Nephron progenitor cell (in vitro differentiated cells): ENCODE data around the gene DBF4.
"Not testable (repeated sequence)": the region's sequence is repeated elsewhere in the genome, so short reads cannot be mapped to it uniquely, and the experiment has no call there.

Source experiments
- DNase-seq: peaks from one replicate; pipeline ENCODE4 v3.0.0; 2021
- H3K27ac Mint-ChIP-seq: 2 replicates; pipeline ENCODE4 v1.8.0; 2021; ENCODE audit warnings: mild to moderate bottlenecking, moderate library complexity, mixed read lengths
- H3K27me3 Mint-ChIP-seq: 2 replicates; pipeline ENCODE4 v1.8.0; 2021; ENCODE audit warnings: mild to moderate bottlenecking, low read depth, mixed read lengths; ENCODE audit not compliant: poor library complexity
- H3K36me3 Mint-ChIP-seq: 2 replicates; pipeline ENCODE4 v1.8.0; 2021; ENCODE audit warnings: low read depth, mixed read lengths
- H3K4me1 Mint-ChIP-seq: 2 replicates; pipeline ENCODE4 v1.8.0; 2021; ENCODE audit warnings: mixed read lengths
- H3K4me3 Mint-ChIP-seq: 2 replicates; pipeline ENCODE4 v1.8.0; 2021; ENCODE audit warnings: mild to moderate bottlenecking, moderate library complexity, mixed read lengths
- H3K9me3 Mint-ChIP-seq: 2 replicates; pipeline ENCODE4 v1.8.0; 2021; ENCODE audit warnings: mild to moderate bottlenecking, moderate library complexity, mixed read lengths
- TF ChIP-seq, protein P1 (sequence below): fragments of 200-600 bp; sonication (generic); IDR thresholded peaks from 2 replicates; pipeline ENCODE4 v1.5.0; 2021; ENCODE audit warnings: antibody characterized with exemption

Gene DBF4

GRCh38 chr7:87920578-87920977 is 44.3 kb downstream of the DBF4 start:
- no peak overlapping the region for H3K4me3 Mint-ChIP-seq
- no peaks in the 10 kb centered on the region for H3K36me3 Mint-ChIP-seq
- TF ChIP-seq, protein P1, sequence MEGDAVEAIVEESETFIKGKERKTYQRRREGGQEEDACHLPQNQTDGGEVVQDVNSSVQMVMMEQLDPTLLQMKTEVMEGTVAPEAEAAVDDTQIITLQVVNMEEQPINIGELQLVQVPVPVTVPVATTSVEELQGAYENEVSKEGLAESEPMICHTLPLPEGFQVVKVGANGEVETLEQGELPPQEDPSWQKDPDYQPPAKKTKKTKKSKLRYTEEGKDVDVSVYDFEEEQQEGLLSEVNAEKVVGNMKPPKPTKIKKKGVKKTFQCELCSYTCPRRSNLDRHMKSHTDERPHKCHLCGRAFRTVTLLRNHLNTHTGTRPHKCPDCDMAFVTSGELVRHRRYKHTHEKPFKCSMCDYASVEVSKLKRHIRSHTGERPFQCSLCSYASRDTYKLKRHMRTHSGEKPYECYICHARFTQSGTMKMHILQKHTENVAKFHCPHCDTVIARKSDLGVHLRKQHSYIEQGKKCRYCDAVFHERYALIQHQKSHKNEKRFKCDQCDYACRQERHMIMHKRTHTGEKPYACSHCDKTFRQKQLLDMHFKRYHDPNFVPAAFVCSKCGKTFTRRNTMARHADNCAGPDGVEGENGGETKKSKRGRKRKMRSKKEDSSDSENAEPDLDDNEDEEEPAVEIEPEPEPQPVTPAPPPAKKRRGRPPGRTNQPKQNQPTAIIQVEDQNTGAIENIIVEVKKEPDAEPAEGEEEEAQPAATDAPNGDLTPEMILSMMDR, result no peak
- no peaks in the 10 kb centered on the region for H3K27me3 Mint-ChIP-seq
- no peak overlapping the region for H3K27ac Mint-ChIP-seq
- H3K4me1 Mint-ChIP-seq, result no peaks in the 10 kb centered on the region
- H3K9me3 Mint-ChIP-seq, result no peaks in the 10 kb centered on the region
- DNase-seq, result no peak

DNA sequence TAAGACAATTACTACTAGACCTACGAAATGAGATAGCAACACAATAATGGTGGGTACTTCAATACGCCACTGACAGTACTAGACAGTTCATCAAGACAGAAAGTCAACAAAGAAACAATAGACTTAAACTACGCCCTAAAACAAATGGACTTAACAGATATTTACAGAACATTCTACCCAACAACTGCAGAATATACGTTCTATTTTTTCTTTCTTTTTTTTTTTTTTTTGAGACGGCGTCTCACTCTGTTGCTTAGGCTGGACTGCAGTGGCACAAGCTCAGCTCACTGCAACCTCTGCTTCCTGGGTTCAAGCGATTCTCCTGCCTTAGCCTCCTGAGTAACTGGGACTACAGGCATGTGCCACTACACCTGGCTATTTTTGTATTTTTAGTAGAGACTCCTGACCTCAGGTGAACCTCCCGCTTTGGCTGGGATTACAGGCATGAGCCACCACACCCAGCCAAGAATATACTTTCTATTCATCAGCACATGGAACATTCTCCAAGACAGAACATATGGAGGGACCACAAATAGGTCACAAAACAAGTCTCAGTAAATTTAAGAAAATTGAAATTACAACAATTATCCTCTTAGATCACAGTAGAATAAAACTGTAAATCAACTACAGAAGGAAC is 46.6 kb downstream of the DBF4 start:
- H3K9me3 Mint-ChIP-seq, H3K36me3 Mint-ChIP-seq, H3K4me3 Mint-ChIP-seq, H3K27ac Mint-ChIP-seq, H3K27me3 Mint-ChIP-seq, DNase-seq, H3K4me1 Mint-ChIP-seq: not testable (repeated sequence)

GRCh38 chr7:87926581-87927461 is 50.5 kb downstream of the DBF4 start:
- no peaks in the 10 kb centered on the region for H3K36me3 Mint-ChIP-seq
- TF ChIP-seq, protein P1, result no peak
- peaks cover 9% of the 10 kb centered on the region for H3K4me1 Mint-ChIP-seq
- H3K27me3 Mint-ChIP-seq, result peaks cover 4% of the 10 kb centered on the region
- H3K9me3 Mint-ChIP-seq, result no peaks in the 10 kb centered on the region
- peak; percentile 15 for DNase-seq
- H3K4me3 Mint-ChIP-seq, result no peak overlapping the region
- H3K27ac Mint-ChIP-seq, result peak overlapping the region; percentile 93

DNA sequence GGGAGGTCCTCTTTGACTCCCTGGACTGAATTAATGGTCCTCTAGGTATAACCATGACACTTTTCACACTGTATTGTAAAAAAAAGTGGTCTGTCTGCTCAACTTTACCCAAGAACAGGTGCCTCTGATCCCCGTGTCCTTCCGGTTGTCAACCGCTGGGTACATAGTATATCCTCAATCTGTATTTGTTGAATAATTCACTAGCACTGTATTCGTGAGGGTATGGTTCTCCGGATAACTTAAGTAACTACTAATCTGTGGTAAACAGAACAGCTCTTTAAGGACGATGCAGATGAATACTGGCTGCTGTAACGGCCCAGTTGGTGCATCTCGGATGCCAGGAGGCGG is 57.3 kb downstream of the DBF4 start:
- Mint-ChIP-seq H3K4me3 (peak overlapping the region; percentile 92), H3K9me3 (no peaks in the 10 kb centered on the region), H3K4me1 (peaks cover 15% of the 10 kb centered on the region), H3K36me3 (peaks cover 9% of the 10 kb centered on the region), H3K27me3 (peaks cover 41% of the 10 kb centered on the region), H3K27ac (no peak overlapping the region)
- TF ChIP-seq, protein P1, result no peak
- DNase-seq, result no peak

DNA sequence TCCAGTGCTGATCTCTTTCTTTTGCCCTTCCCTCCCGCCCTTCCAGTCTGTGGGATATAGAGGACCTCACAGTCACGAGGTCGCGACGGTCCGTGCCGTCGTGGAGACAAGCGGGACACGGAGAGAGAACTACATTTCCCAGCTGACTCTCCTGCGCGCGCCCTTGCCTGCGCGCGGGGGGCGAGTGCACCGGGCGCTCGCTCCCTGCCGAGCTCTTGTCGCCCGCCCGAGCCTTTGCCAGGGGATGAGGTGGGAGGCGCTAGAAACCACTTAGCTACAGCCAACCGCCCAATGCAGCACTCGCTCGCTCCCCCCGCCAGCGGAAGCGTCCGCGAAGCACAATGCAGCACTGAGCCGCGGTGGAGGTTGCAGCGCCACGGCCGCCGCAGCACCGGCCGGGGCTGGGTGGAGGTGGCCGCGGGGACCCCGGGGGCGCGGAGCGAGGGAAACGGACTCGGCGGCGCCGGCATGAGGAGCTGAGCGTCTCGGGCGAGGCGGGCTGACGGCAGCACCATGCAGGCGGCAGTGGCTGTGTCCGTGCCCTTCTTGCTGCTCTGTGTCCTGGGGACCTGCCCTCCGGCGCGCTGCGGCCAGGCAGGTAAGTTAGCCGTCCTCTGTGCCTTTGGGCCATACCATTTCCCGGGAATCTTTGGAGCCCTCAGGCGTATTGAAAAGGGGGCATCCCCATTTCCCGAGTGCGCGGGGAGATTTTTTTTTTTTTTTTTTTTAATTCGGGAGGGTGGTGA is 57.8 kb downstream of the DBF4 start, which contains the start of gene ADAM22:
ADAM22 (plus strand) TSS at position 299 of the 746 bp plus-strand sequence; CDS start at position 514, 215 bp downstream.
- Mint-ChIP-seq H3K36me3 (peaks cover 13% of the 10 kb centered on the region), H3K9me3 (no peaks in the 10 kb centered on the region)
- TF ChIP-seq, protein P1, result no peak

GRCh38 chr7:87934699-87935383 is 58.5 kb downstream of the DBF4 start:
- peaks cover 15% of the 10 kb centered on the region for H3K4me1 Mint-ChIP-seq
- H3K4me3 Mint-ChIP-seq, result peak overlapping the region; percentile 92
- H3K27ac Mint-ChIP-seq, result no peak overlapping the region
- peak; percentile 25 for DNase-seq
- peaks cover 14% of the 10 kb centered on the region for H3K36me3 Mint-ChIP-seq
- H3K9me3 Mint-ChIP-seq, result no peaks in the 10 kb centered on the region
- TF ChIP-seq, protein P1, result no peak
- peaks cover 39% of the 10 kb centered on the region for H3K27me3 Mint-ChIP-seq

More for the DNA sequence above, 57.8 kb downstream of the DBF4 start, which contains the start of gene ADAM22:
- peak within 1 kb of the TSS; percentile 92 for H3K4me3 Mint-ChIP-seq
- peaks cover 41% of the 10 kb centered on the region for H3K27me3 Mint-ChIP-seq
- H3K4me1 Mint-ChIP-seq, result peaks cover 15% of the 10 kb centered on the region
- peak; percentile 88 for DNase-seq
- H3K27ac Mint-ChIP-seq, result no peak within 1 kb of the TSS
